GM21526 (cell line): Measurements from ENCODE around the gene IRF2.
"Not testable (repeated sequence)": the region's sequence is repeated elsewhere in the genome, so short reads cannot be mapped to it uniquely, and the experiment has no call there.

Experiments used
- ATAC-seq: cut with Tn5 transposase; IDR thresholded peaks from one replicate; pipeline ENCODE4 v1.9.1; 2021; ENCODE audit warnings: moderate library complexity; ENCODE audit not compliant: unreplicated experiment, low FRiP score

The IRF2 gene

GRCh38 chr4:184376126-184376838, 98.1 kb downstream of the IRF2 start:
- no peak for ATAC-seq

GRCh38 chr4:184375623-184376022, 98.7 kb downstream of the IRF2 start:
- ATAC-seq: not testable (repeated sequence)

- no peak for ATAC-seq
Observed at GRCh38 chr4:184375027-184375426, 99.3 kb downstream of the IRF2 start.

- ATAC-seq: no peak
Observed at GRCh38 chr4:184373886-184374405, 100.4 kb downstream of the IRF2 start.

GRCh38 chr4:184371390-184371787, 103.0 kb downstream of the IRF2 start:
- ATAC-seq: no peak

GRCh38 chr4:184370711-184371389, 103.5 kb downstream of the IRF2 start:
- no peak for ATAC-seq

GRCh38 chr4:184369871-184370270, 104.5 kb downstream of the IRF2 start:
- ATAC-seq: no peak

GRCh38 chr4:184368731-184369130, 105.6 kb downstream of the IRF2 start:
- ATAC-seq: no peak

- ATAC-seq: no peak
Observed at GRCh38 chr4:184368290-184368689, 106.1 kb downstream of the IRF2 start.

- no peak for ATAC-seq
Observed at GRCh38 chr4:184364100-184364921, 110.0 kb downstream of the IRF2 start.

- no peak for ATAC-seq
Observed at GRCh38 chr4:184363258-184363657, 111.1 kb downstream of the IRF2 start.

- no peak for ATAC-seq
Observed at GRCh38 chr4:184362396-184362795, 112.0 kb downstream of the IRF2 start.

GRCh38 chr4:184361443-184361842, 112.9 kb downstream of the IRF2 start:
- ATAC-seq: no peak

- no peak for ATAC-seq
Observed at GRCh38 chr4:184359888-184360287, 114.5 kb downstream of the IRF2 start.

- no peak for ATAC-seq
Observed at GRCh38 chr4:184358521-184359232, 115.7 kb downstream of the IRF2 start.

GRCh38 chr4:184357772-184358171, 116.6 kb downstream of the IRF2 start:
- ATAC-seq: no peak

GRCh38 chr4:184357165-184357564, 117.2 kb downstream of the IRF2 start:
- ATAC-seq: no peak

- no peak for ATAC-seq
Observed at GRCh38 chr4:184356366-184356765, 118.0 kb downstream of the IRF2 start.

GRCh38 chr4:184355857-184356256, 118.5 kb downstream of the IRF2 start:
- ATAC-seq: no peak

GRCh38 chr4:184355111-184355604, 119.2 kb downstream of the IRF2 start:
- no peak for ATAC-seq
